Mammary microvascular endothelial cell (primary cell): ENCODE data around the gene MYO1G. TPM values are rescaled to one million over a fixed set of nuclear protein-coding genes. Genes with fewer than 3 reads are reported as not detected.

Source experiments
- total RNA-seq: library from RNA; depleted of rRNA; stranded (reverse); fragments of >200 nt; gene quantifications from 2 replicates; pipeline ENCODE4 v1.2.3, GENCODE V29; 2015

MYO1G gene
- total RNA-seq = under 0.01 and 0.25 TPM in 2 replicates

DNA sequence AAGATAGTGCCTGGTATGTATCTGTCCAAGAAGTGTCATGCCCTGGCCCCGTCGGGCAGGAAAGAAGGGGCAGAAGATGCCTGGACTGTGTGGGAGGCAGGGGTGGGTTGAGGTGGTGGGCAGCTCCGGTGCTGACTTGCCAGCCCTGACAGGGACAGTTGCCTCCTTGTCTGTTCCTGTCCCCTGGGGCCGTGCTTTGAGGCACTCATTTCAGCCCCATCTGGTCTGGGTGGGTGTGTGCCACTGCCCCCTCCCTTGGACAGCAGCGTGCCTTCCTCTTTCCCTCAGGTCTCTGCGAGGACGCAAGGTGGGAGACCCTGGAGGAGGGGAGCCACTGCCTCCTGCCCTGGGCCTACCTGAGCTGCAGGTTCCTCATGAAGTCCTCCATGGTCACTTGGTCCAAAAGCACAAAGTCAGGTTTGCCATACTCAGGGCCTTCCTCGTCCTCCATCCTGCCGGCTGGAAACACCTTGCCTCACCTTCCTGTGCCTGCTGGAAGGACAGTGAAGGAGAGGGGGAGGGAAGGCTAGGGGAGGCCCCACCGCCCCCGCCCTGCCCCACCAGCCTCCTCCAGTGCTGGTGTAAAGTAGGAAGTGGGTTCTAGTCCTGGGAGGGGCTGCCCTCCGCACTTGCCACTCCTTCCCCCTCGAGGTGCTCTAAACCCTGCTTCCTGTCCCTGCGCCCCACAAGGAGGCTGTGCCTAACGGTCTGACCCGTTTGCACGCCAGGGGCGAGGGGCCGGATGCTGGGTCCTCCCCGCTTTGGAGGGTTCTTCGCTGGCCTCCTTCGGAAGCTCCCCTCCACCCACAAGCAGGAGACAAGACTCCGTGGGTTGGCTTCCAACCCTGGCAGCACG, at the start of gene MYO1G:
Gene MYO1G (minus strand): TSS at position 505 of the 856 bp plus-strand sequence. CDS start 54 bp downstream, at position 451.

DNA sequence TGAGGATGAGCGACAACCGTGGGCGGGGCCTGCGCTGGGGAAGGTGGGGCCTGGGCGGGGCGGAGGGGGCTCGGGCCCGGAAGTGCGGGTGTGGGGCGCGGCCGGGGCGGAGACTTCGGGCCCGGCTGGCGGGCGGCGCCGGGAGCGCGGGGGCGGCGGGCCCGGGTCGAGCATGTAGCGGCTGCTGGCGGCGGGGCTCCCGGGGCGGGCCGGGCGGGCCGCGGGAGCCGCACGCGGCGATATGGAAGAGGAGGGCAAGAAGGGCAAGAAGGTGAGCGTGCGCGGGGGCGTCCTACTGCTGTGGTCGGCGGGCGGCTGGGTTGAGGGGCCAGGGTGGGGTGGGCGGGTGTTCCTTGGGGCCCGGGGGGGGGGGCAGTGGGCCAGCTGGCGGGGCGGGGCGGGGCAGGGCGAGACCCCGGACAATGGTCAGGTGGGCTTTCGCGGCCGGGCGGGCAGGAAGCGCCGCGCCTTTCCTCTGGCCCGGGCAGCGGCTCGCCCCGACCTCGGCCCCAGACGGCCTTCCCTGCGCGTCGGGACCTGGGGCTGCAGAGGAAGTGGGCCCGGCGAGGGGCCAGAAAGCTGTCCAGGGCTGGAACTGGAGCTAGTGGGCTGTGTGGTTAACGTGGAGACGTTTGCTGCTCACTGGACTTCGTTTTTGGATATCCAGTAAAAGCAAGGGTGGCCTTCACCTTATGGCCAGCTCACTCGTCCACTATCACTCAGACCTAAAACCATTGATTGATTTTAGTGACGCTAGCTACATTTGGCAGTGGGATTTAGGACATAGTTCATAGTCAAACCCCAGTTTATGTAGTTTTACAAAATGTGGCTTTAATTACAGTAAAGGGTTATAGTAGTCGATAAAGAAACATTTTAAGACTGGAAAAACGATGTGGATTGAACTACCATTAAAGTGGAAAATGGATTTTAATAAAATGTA, 21.5 kb upstream of the MYO1G start, which contains the start of gene CCM2:
Gene CCM2 (plus strand): TSS at position 109 of the 940 bp plus-strand sequence. CDS start 133 bp downstream, at position 242.

Other genes with a start within 250 kb of the MYO1G start
- gene ZMIZ2, start 230.2 kb downstream of the MYO1G start, total RNA-seq = 14.9 and 21.5 TPM in 2 replicates
- gene PPIA, start 182.3 kb downstream of the MYO1G start, total RNA-seq = 5,102 and 5,188 TPM in 2 replicates
- 204 and 221 TPM in 2 replicates for gene H2AZ2, start 130.9 kb downstream of the MYO1G start, total RNA-seq
- 10.8 and 11.5 TPM in 2 replicates for gene PURB, start 93.5 kb downstream of the MYO1G start, total RNA-seq
- 60.4 and 65.9 TPM in 2 replicates for gene CCM2, start 21.2 kb upstream of the MYO1G start, total RNA-seq
- gene NACAD, start 110.0 kb upstream of the MYO1G start, total RNA-seq = 0.73 and 1.3 TPM in 2 replicates
- gene TBRG4, start 132.7 kb upstream of the MYO1G start, total RNA-seq = 70.5 and 73.6 TPM in 2 replicates
- gene RAMP3, start 178.8 kb upstream of the MYO1G start, total RNA-seq = 7.0 and 8.8 TPM in 2 replicates